PC-3 (cell line): ENCODE results near the gene EXTL2. TPM values are rescaled to one million over a fixed set of nuclear protein-coding genes. Genes with fewer than 3 reads are reported as not detected.
A peak's percentile ranks its signal among the peaks of the same experiment; 100 is the strongest.

Experiments
- ATAC-seq: fragments of 200-7000 bp; cut with Tn5 transposase; 2 replicates; pipeline ENCODE4 v1.9.1; 2020; ENCODE audit warnings: mild to moderate bottlenecking, moderate library complexity
- BruUV-seq: library from RNA; stranded (reverse); fragments of 400-500 nt; replicated peaks from 2 replicates; lab custom pipeline; 2021; lab: Mats Ljungman, UMichigan
- CTCF ChIA-PET: fragments of 300-600 bp; sonication (Branson Sonifier 250); formaldehyde crosslinking; loops from one replicate; lab custom pipeline; 2022; ENCODE audit warnings: antibody characterized with exemption; lab: Charles Lee
- POLR2A ChIA-PET: fragments of 300-600 bp; sonication (Branson Sonifier 250); formaldehyde crosslinking; loops from one replicate; lab custom pipeline; 2022; ENCODE audit warnings: antibody characterized with exemption; ENCODE audit not compliant: unreplicated experiment; lab: Charles Lee
- DNase-seq: peaks from one replicate; pipeline ENCODE4 v3.0.0-alpha.2; 2015
- H2AFZ ChIP-seq: fragments of 300-600 bp; sonication (generic); 2 replicates; pipeline ENCODE4 v1.6.0; 2016; ENCODE audit warnings: antibody characterized with exemption, low read length
- H3F3A ChIP-seq: fragments of 300-600 bp; sonication (generic); one replicate; pipeline ENCODE4 v1.6.0; 2017; ENCODE audit warnings: antibody characterized with exemption, low read length, control low read depth, mild to moderate bottlenecking; ENCODE audit not compliant: unreplicated experiment
- H3K27ac ChIP-seq: fragments of 300-600 bp; sonication (generic); 2 replicates; pipeline ENCODE4 v1.5.1; 2016; ENCODE audit warnings: mild to moderate bottlenecking, low read length
- H3K27me3 ChIP-seq: fragments of 300-600 bp; sonication (generic); 2 replicates; pipeline ENCODE4 v1.6.1; 2016; ENCODE audit warnings: low read length, mixed read lengths
- H3K36me3 ChIP-seq: fragments of 300-600 bp; sonication (generic); 2 replicates; pipeline ENCODE4 v1.6.1; 2016; ENCODE audit warnings: low read depth, mixed run types, low read length, mixed read lengths
- H3K4me1 ChIP-seq: fragments of 300-600 bp; sonication (generic); 2 replicates; pipeline ENCODE4 v1.5.1; 2016; ENCODE audit warnings: low read length; ENCODE audit not compliant: insufficient read depth
- H3K4me2 ChIP-seq: fragments of 300-600 bp; sonication (generic); 2 replicates; pipeline ENCODE4 v1.6.0; 2016; ENCODE audit warnings: low read length
- H3K4me3 ChIP-seq: fragments of 300-600 bp; sonication (generic); 2 replicates; pipeline ENCODE4 v1.5.1; 2016; ENCODE audit warnings: mild to moderate bottlenecking, low read length, mixed read lengths
- H3K79me2 ChIP-seq: fragments of 300-600 bp; sonication (generic); 2 replicates; pipeline ENCODE4 v1.6.1; 2017; ENCODE audit warnings: low read length, mixed read lengths
- H3K9ac ChIP-seq: fragments of 300-600 bp; sonication (generic); 2 replicates; pipeline ENCODE4 v1.6.0; 2016; ENCODE audit warnings: mild to moderate bottlenecking, low read length
- H3K9me2 ChIP-seq: fragments of 300-600 bp; sonication (generic); replicated peaks from 2 replicates; pipeline ENCODE4 v1.6.1; 2016; ENCODE audit warnings: mixed run types, low read length, mixed read lengths
- H3K9me3 ChIP-seq: fragments of 300-600 bp; sonication (generic); 2 replicates; pipeline ENCODE4 v1.6.1; 2016; ENCODE audit warnings: low read length, mixed read lengths
- H4K20me1 ChIP-seq: fragments of 300-600 bp; sonication (generic); 2 replicates; pipeline ENCODE4 v1.6.1; 2016; ENCODE audit warnings: low read length, mixed read lengths
- EZH2 ChIP-seq: fragments of 300-600 bp; sonication (generic); IDR thresholded peaks from one replicate; pipeline ENCODE4 v1.6.1; 2017; ENCODE audit warnings: antibody characterized with exemption, mild to moderate bottlenecking, low read length; ENCODE audit not compliant: unreplicated experiment
- EZH2phosphoT487 ChIP-seq: fragments of 300-600 bp; sonication (generic); IDR thresholded peaks from 2 replicates; pipeline ENCODE4 v1.6.1; 2018; ENCODE audit warnings: mild to moderate bottlenecking, antibody characterized with exemption, low read length, borderline replicate concordance
- intact Hi-C: fragments of 100-400 bp; cut with micrococcal nuclease; formaldehyde crosslinking; loops from 2 replicates; pipeline ENCODE4 v1.9.0; 2023
- total RNA-seq: library from RNA; depleted of rRNA; stranded (reverse); fragments of >200 nt; gene quantifications from 2 replicates; pipeline ENCODE4 v1.2.3, GENCODE V29; 2014
- TF ChIP-seq, protein P1 (sequence below): fragments of 300-600 bp; sonication (generic); conservative IDR thresholded peaks from 2 replicates; pipeline ENCODE4 v1.5.1; 2017; ENCODE audit warnings: antibody characterized with exemption, low read depth, mild to moderate bottlenecking, low read length

The EXTL2 gene
- total RNA-seq, 1 experiment from 2014 or later: 7.5 TPM

DNA sequence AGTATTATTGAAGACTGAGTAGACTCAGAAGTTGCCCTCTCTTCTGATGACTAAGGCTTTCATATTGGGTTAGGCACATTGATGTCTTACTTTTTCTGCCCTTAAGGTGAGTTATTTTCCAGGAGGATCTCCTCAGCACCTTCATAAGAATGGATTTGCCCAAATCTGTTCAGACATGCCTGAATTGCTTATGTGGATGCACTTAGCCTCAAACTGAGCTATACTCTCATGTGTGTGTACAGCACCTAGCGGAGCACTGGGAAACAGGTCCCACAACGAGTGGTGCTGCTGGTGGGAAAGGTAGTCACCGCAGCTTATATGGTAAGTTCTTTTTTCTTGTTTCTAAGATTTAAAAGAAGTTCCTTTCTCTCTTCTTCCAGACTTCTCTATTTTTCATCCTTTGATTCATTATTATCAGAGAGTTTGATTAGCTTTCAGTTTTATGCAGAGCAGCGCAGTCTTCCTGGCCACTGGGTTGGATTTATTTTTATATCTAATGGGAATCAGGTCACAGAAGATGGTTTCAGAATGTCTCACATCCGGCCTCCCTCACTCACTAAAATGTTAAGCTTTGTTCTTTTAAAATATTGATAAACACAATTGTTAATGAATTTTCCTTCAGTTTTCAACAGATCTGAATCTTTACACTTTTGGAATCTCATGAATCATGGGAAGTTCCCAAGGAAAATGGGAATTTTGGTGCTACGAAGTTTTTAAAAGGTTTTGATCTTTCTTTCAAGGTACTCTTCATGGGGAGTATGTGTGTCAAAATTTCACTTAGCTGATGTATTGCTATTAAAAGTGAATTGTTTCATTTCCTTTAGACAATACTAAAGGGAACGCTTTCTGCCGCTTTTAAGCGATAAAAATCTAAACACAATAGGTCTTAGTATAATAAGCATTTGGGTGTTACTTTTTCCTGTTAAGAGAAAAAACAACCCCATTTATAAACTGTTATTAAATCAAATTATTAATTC lies 58.5 kb downstream of the EXTL2 start:
- intact Hi-C loops: loop anchor here (2.0 kb wide), 1 partner anchor 31 kb away; no protein-coding TSS in a partner anchor
- Histone ChIP-seq H3K9me2 (no peaks in the 10 kb centered on the region), H3K79me2 (no peaks in the 10 kb centered on the region), H3K27ac (no peak overlapping the region), H4K20me1 (no peaks in the 10 kb centered on the region), H3K9me3 (no peaks in the 10 kb centered on the region), H3K4me1 (no peaks in the 10 kb centered on the region), H3K27me3 (no peaks in the 10 kb centered on the region), H3K4me2 (no peak overlapping the region), H3K36me3 (no peaks in the 10 kb centered on the region), H3K4me3 (no peak overlapping the region), H3F3A (no peaks in the 10 kb centered on the region), H2AFZ (no peak overlapping the region), H3K9ac (no peak overlapping the region)
- POLR2A ChIA-PET: no interaction called here
- no peak for DNase-seq
- ATAC-seq: no peak
- CTCF ChIA-PET: interaction anchor here (0.6 kb wide), 1 partner anchor 33 kb away, joined by 3 read pairs; no protein-coding TSS in a partner anchor
- TF ChIP-seq EZH2 (no peak), EZH2phosphoT487 (no peak)
- TF ChIP-seq, protein P1, sequence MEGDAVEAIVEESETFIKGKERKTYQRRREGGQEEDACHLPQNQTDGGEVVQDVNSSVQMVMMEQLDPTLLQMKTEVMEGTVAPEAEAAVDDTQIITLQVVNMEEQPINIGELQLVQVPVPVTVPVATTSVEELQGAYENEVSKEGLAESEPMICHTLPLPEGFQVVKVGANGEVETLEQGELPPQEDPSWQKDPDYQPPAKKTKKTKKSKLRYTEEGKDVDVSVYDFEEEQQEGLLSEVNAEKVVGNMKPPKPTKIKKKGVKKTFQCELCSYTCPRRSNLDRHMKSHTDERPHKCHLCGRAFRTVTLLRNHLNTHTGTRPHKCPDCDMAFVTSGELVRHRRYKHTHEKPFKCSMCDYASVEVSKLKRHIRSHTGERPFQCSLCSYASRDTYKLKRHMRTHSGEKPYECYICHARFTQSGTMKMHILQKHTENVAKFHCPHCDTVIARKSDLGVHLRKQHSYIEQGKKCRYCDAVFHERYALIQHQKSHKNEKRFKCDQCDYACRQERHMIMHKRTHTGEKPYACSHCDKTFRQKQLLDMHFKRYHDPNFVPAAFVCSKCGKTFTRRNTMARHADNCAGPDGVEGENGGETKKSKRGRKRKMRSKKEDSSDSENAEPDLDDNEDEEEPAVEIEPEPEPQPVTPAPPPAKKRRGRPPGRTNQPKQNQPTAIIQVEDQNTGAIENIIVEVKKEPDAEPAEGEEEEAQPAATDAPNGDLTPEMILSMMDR: no peak
- BruUV-seq: no TSS peak

DNA sequence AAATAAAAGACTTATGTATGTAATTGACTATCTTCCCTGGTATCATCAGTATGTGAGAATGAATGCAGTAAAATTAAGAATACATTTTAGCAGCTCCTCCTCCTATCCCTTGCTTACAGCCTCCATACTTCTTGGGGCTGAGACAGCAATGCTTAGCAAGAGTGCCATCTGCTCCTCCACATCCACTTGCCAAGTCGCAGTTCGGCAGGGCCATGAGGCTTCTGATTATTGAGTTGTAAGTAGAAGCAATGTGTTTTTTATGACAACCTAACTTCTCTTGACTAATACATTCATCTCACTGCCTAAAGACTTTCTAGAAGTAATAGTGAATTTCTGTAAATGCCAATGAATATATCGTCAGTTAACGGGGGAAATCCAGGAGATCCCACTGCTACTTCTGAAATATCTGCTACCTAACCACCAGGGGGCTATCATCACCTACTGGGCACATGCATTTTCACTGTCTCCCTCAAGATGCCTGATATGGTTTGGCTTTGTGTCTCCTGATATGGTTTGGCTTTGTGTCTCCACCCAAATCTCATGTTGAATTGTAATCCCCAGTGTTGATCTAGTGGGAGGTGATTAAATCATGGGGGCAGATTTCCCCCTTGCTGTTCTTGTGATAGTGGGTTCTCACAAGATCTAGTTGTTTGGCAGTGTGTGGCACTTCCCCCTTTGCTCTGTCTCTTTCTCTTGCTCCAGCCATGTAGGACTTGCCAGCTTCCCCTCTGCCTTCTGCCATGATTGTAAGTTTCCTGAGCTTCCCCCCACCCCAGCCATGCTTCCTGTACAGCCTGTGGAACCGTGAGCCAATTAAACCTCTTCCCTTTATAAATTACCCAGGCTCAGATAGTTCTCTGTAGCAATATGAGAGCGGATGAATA lies 59.6 kb downstream of the EXTL2 start:
- Histone ChIP-seq H3K27ac (no peak overlapping the region), H3K4me1 (no peaks in the 10 kb centered on the region), H3K27me3 (no peaks in the 10 kb centered on the region), H2AFZ (no peak overlapping the region), H3K9me2 (no peaks in the 10 kb centered on the region), H3K36me3 (no peaks in the 10 kb centered on the region), H3K9me3 (no peaks in the 10 kb centered on the region), H3K4me3 (no peak overlapping the region), H3K4me2 (no peak overlapping the region), H3K79me2 (no peaks in the 10 kb centered on the region), H3F3A (no peaks in the 10 kb centered on the region), H4K20me1 (no peaks in the 10 kb centered on the region), H3K9ac (no peak overlapping the region)
- intact Hi-C loops: loop anchor here (2.0 kb wide), 1 partner anchor 32 kb away; no protein-coding TSS in a partner anchor
- ATAC-seq: peak; percentile 65
- TF ChIP-seq, protein P1: peak; percentile 71
- TF ChIP-seq EZH2: no peak
- DNase-seq: peak; percentile 33
- no TSS peak for BruUV-seq
- ChIA-PET POLR2A (no interaction called here), CTCF (no interaction called here)
